ENCODE results near the gene TBR1.

TBR1 gene

DNA sequence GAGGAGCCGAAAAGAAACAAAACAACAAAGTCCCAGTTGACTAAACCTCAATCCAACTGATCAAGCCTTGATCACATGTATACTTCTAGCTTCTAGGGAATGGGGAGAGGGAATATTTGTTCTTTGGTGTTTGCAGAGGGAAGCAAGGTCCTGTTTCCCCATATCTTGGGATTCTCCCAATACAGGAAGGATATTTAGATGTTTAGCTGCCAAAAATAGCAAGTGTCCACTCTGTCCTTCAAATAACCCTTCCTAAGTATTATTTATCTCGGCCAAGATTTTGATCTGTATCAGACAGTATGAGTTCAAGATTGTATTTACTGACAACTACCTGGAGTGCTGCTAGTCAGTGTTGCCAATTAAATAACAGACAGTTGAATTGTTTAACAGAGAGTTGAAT, 55.5 kb downstream of the TBR1 start:
- no peaks in the 10 kb centered on the region for H3K4me1 ChIP-seq
- TF ChIP-seq, protein P1, sequence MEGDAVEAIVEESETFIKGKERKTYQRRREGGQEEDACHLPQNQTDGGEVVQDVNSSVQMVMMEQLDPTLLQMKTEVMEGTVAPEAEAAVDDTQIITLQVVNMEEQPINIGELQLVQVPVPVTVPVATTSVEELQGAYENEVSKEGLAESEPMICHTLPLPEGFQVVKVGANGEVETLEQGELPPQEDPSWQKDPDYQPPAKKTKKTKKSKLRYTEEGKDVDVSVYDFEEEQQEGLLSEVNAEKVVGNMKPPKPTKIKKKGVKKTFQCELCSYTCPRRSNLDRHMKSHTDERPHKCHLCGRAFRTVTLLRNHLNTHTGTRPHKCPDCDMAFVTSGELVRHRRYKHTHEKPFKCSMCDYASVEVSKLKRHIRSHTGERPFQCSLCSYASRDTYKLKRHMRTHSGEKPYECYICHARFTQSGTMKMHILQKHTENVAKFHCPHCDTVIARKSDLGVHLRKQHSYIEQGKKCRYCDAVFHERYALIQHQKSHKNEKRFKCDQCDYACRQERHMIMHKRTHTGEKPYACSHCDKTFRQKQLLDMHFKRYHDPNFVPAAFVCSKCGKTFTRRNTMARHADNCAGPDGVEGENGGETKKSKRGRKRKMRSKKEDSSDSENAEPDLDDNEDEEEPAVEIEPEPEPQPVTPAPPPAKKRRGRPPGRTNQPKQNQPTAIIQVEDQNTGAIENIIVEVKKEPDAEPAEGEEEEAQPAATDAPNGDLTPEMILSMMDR (IDR thresholded peaks at IDR 0.05; ENCODE audit: low read depth, low read length), result no peak
- no peaks in the 10 kb centered on the region for H3K27me3 ChIP-seq
- no peak overlapping the region for H3K4me3 ChIP-seq (ENCODE audit: low read depth, low read length)
- H3K9me3 ChIP-seq, result no peaks in the 10 kb centered on the region
- no peaks in the 10 kb centered on the region for H3K36me3 ChIP-seq
- no peak for DNase-seq

DNA sequence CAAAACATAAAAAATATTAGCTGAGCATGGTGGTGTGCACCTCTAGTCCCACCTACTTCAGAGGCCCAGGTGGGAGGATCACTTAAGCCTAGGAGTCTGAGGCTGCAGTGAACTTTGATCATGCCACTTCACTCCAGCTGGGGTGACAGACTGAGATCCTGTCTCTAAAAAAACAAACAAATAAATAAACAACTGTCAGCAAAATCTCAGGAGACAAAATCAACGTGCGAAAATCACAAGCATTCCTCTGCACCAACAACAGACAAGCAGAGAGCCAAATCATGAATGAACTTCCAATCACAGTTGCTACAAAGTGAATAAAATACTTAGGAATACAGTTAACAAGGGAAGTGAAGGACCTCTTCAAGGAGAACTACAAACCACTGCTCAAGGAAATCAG, 58.8 kb downstream of the TBR1 start:
- H3K9me3 ChIP-seq, result no peaks in the 10 kb centered on the region
- H3K4me3 ChIP-seq (ENCODE audit: low read depth, low read length), result no peak overlapping the region
- TF ChIP-seq, protein P1 (IDR thresholded peaks at IDR 0.05; ENCODE audit: low read depth, low read length), result no peak

More for the DNA sequence above, 58.8 kb downstream of the TBR1 start:
- no peaks in the 10 kb centered on the region for H3K4me1 ChIP-seq
- DNase-seq, result no peak
- H3K36me3 ChIP-seq, result no peaks in the 10 kb centered on the region
- no peaks in the 10 kb centered on the region for H3K27me3 ChIP-seq

Measured in BE2C (cell line).